HG03045 (cell line): Measurements from ENCODE around the gene PDZRN4.

Source experiments
- ATAC-seq: cut with Tn5 transposase; IDR thresholded peaks from one replicate; pipeline ENCODE4 v1.9.1; 2021; ENCODE audit warnings: mild to moderate bottlenecking, moderate library complexity; ENCODE audit not compliant: unreplicated experiment

The PDZRN4 gene

GRCh38 chr12:41344776-41345470, 156.8 kb downstream of the PDZRN4 start:
- ATAC-seq = no peak

GRCh38 chr12:41348198-41348597, 160.1 kb downstream of the PDZRN4 start:
- ATAC-seq = no peak

DNA sequence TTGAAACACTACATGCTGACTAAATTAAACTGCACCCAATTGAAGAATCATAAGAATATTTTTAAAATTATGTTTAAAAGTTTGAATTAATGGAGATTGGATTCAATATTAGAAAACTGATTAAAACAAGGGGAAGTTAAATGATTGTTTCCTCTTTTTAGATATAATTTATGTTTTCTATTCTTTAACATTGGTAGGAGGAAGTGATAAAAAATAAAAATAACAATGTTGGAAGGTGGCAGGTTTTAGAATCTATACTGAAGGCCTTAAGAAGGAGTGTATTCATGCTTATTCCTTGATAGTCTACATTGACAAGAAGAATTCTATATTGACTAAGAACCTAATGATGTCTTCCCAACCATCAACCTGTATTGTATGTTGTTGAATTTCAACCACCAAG, 168.1 kb downstream of the PDZRN4 start:
- ATAC-seq = no peak

- ATAC-seq = no peak
These were observed 173.6 kb downstream of the PDZRN4 start for GRCh38 chr12:41361738-41362137.

DNA sequence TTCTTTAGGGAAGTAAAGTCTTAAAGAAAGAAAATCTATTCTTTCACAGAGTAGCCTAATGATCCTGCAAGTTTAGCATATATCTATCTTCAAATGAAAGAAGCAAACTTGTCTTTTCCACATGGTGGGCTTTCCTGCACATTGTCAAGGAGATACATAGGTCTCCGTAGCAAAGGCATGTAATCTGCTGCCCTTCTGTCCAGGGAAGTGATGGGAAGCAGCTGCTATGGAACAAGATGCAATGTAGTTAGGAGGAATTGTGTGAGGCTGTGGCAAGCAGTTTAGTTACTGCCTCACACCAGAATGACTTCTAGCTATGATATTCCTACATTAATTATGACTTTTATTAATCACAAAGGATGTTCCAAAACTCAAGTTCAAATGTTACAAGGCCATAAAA, 174.4 kb downstream of the PDZRN4 start:
- no peak for ATAC-seq

- no peak for ATAC-seq
These were observed 174.8 kb downstream of the PDZRN4 start for GRCh38 chr12:41362931-41363330.

- no peak for ATAC-seq
These were observed 176.1 kb downstream of the PDZRN4 start for GRCh38 chr12:41364211-41364610.

DNA sequence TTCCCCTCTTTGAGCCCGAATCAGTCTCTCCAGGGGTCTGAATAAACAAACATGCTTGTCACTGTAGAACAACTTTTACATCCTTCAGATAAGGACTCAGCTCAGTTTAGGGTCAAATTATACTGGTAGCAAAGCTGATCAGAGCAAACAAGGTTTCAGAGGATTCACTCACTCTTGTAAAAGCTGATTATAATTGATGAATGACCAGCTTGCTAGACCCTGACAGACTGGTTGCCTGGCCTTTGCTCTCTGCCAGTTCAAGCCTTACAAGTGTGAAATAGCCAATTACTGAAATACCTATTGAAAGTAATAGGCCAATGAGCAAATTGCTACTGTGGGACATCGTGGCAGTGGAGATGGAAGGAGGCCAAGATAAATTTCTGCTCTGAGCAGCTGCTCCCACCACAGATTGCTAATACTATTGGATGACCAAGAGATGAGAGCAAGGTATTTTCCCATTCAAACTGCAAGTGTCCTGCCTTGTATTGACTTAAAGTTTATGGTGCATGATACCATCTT, 177.6 kb downstream of the PDZRN4 start:
- ATAC-seq = no peak

GRCh38 chr12:41367726-41368405, 179.7 kb downstream of the PDZRN4 start:
- no peak for ATAC-seq

- ATAC-seq = no peak
These were observed 192.8 kb downstream of the PDZRN4 start for GRCh38 chr12:41380878-41381277.

GRCh38 chr12:41402801-41403200, 214.7 kb downstream of the PDZRN4 start:
- ATAC-seq = no peak

GRCh38 chr12:41407232-41407799, 219.2 kb downstream of the PDZRN4 start:
- no peak for ATAC-seq

GRCh38 chr12:41409628-41410027, 221.5 kb downstream of the PDZRN4 start:
- ATAC-seq = no peak

GRCh38 chr12:41418586-41418985, 230.5 kb downstream of the PDZRN4 start:
- ATAC-seq = no peak

- no peak for ATAC-seq
These were observed 231.2 kb downstream of the PDZRN4 start for GRCh38 chr12:41419131-41419893.

DNA sequence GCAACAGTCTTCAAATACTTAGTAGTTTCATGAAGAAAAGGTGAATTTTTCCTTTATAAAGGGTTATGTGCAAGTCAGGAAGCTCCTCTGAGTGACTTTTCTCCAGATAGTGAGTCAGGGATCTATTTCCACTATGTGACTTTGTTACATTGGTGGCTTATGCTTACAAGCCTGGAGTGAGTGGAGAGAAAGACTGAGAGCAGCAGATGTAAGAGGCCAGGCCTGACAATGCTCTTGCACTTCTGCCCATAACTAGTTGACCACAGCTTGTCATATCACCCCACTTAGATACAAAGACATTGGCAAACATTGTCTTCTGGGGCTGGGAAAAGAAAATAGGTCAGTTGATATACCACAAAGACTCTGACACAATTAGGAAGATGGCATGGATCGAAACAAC, 236.5 kb downstream of the PDZRN4 start:
- ATAC-seq = no peak

- ATAC-seq = no peak
These were observed 245.3 kb downstream of the PDZRN4 start for GRCh38 chr12:41433460-41433859.

DNA sequence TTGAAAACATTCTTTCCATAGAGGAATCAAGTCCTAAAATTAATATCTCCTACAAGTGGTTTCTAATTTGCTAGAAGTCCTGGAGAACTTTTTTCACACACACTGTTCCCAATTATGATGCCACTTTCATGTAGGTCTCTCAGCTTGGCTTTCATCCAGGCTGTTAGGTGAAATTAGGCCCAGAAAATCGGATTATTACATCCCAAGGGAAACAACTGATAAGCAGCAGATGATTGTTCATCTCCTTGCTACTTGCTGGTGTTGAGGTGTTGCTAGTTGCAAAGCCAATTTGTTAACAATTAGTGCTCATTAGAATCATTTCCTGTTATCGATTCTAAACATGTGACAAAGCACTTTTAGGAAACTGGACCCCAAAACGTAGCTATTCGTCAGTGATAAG, 248.0 kb downstream of the PDZRN4 start:
- ATAC-seq = no peak

GRCh38 chr12:41437563-41437962, 249.4 kb downstream of the PDZRN4 start:
- ATAC-seq = no peak

DNA sequence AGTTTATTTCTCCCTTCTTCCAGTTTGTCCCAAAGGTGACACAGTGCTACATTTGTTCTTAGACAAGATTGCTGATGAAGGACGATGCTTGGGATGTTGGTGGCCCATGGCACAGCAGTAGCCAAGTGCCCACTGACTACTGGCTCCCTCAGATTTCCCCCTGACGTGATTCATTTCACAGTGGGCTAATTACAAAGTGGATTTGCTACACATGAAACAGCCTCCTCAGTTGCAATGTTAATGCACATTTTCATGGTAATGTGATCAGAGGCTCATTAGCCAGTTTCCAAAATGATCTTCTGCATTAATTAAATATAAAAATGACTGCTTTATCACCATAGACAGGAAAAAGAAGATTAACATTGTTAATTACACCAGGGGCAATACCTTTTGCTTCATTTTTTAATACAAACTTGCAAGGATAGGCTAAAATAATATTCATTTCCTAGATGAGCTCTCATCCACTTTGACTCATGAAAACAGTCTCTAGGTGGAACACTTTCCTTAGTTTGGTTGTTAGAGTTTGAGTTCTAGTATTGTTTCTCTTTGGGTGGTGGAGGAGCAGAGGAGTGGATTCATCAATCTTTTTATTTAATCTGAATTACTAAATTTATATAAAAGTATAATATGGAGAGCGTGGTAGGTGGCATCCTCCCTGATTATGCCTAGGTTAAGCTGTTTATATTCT, 250.9 kb downstream of the PDZRN4 start:
- ATAC-seq = no peak

DNA sequence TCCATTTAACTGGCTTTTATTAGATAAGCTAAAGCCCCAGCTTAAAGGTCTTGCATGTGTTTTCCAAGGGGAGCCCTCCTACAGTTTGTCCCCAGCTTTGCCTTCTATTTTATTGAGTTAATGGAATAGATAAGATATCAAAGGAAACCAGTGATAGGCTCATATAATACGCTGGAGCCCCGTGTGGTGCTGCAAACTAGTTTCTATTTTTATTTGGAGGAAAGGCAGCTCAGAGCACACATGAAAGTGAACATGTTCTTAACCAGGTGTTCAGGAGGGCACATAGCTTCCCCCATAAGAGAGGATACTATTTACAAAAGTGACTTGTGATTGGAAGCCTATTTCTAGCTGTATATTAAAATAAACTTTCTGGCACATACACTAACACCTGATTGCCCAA, 251.7 kb downstream of the PDZRN4 start:
- no peak for ATAC-seq
